Type B pancreatic cell (in vitro differentiated cells): ENCODE measurements around the gene DTX1. TPM values are rescaled to one million over a fixed set of nuclear protein-coding genes. Genes with fewer than 3 reads are reported as not detected.

Source experiments
- DNase-seq: peaks from one replicate; pipeline ENCODE4 v3.0.0; 2021; ENCODE audit warnings: mixed read lengths; ENCODE audit not compliant: unreplicated experiment; ENCODE audit errors: extremely low spot score
- H3K27ac Mint-ChIP-seq: 2 replicates; pipeline ENCODE4 v1.8.0; 2021; ENCODE audit warnings: mild to moderate bottlenecking, mixed read lengths
- H3K27me3 Mint-ChIP-seq: 2 replicates; pipeline ENCODE4 v1.8.0; 2021; ENCODE audit warnings: mixed read lengths
- H3K36me3 Mint-ChIP-seq: 2 replicates; pipeline ENCODE4 v1.8.0; 2021; ENCODE audit warnings: mixed read lengths
- H3K4me1 Mint-ChIP-seq: one replicate; pipeline ENCODE4 v1.8.0; 2021; ENCODE audit warnings: mixed read lengths; ENCODE audit not compliant: unreplicated experiment
- H3K4me3 Mint-ChIP-seq: 2 replicates; pipeline ENCODE4 v1.8.0; 2021; ENCODE audit warnings: mild to moderate bottlenecking, mixed read lengths
- H3K9me3 Mint-ChIP-seq: 2 replicates; pipeline ENCODE4 v1.8.0; 2021; ENCODE audit warnings: mixed read lengths
- total RNA-seq: library from RNA; stranded (reverse); gene quantifications from 2 replicates; pipeline ENCODE4 v1.2.1, GENCODE V29; 2021; ENCODE audit warnings: low replicate concordance
- TF ChIP-seq, protein P1 (sequence below): fragments of 200-600 bp; sonication (generic); conservative IDR thresholded peaks from 2 replicates; pipeline ENCODE4 v1.5.0; 2021; ENCODE audit warnings: antibody characterized with exemption, mild to moderate bottlenecking

The DTX1 gene
- total RNA-seq, 1 donor from 2014 or later, result 2.4 TPM

DNA sequence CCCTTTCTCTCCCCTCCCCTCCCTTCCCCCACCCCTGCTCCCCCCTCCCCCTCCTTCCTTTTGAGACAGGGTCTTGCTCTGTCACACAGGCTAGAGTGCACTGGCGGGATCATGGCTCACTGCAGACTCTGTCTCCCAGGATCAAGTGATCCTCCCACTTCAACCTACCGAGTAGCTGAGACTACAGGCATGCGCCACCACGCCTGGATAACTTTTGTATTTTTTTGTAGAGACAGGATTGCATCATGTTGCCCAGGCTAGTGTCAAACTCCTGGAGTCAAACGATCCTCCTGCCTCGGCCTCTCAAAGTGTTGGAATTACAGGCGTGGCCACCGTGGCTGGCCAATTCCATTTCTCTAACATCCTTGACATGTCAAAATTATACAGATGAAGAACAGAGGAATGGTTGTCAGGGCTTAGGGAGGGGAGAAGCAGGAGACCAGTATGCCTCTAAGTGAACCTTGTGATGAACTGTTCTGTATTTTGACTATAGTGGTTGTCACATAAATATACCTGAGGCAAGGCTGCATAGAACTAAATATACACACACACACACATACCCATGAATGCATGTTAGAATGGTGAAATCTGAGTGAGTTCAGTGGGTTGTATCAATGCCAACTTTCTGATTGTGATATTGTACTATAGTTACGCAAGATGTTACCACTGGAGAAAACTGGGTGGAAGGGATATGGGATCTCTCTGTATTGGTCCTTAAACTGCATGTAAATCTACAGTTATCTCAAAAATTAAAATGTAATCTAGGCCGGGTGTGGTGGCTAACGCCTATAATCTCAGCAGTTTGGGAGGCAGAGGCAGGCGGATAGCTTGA lies 89.4 kb downstream of the DTX1 start:
- no peaks in the 10 kb centered on the region for H3K27me3 Mint-ChIP-seq
- peaks cover 16% of the 10 kb centered on the region for H3K4me1 Mint-ChIP-seq
- no peaks in the 10 kb centered on the region for H3K36me3 Mint-ChIP-seq
- peak overlapping the region; percentile 64 for H3K27ac Mint-ChIP-seq
- no peak for DNase-seq
- TF ChIP-seq, protein P1, sequence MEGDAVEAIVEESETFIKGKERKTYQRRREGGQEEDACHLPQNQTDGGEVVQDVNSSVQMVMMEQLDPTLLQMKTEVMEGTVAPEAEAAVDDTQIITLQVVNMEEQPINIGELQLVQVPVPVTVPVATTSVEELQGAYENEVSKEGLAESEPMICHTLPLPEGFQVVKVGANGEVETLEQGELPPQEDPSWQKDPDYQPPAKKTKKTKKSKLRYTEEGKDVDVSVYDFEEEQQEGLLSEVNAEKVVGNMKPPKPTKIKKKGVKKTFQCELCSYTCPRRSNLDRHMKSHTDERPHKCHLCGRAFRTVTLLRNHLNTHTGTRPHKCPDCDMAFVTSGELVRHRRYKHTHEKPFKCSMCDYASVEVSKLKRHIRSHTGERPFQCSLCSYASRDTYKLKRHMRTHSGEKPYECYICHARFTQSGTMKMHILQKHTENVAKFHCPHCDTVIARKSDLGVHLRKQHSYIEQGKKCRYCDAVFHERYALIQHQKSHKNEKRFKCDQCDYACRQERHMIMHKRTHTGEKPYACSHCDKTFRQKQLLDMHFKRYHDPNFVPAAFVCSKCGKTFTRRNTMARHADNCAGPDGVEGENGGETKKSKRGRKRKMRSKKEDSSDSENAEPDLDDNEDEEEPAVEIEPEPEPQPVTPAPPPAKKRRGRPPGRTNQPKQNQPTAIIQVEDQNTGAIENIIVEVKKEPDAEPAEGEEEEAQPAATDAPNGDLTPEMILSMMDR, result no peak
- no peaks in the 10 kb centered on the region for H3K9me3 Mint-ChIP-seq
- no peak overlapping the region for H3K4me3 Mint-ChIP-seq

GRCh38 chr12:113146999-113147398 lies 90.5 kb downstream of the DTX1 start:
- Mint-ChIP-seq H3K4me1 (peaks cover 16% of the 10 kb centered on the region), H3K4me3 (no peak overlapping the region), H3K27me3 (peaks cover 3% of the 10 kb centered on the region), H3K27ac (no peak overlapping the region), H3K36me3 (no peaks in the 10 kb centered on the region), H3K9me3 (no peaks in the 10 kb centered on the region)
- TF ChIP-seq, protein P1, result no peak
- no peak for DNase-seq

Other genes with a start within 250 kb of the DTX1 start
- gene OAS1, start 149.8 kb upstream of the DTX1 start, total RNA-seq, result 19.1 and 34.4 TPM in 2 replicates
- gene OAS3, start 118.3 kb upstream of the DTX1 start, total RNA-seq, result 4.6 and 13.0 TPM in 2 replicates
- 1.8 and 4.2 TPM in 2 replicates for gene OAS2, start 78.2 kb upstream of the DTX1 start, total RNA-seq
- gene RASAL1, start 79.0 kb downstream of the DTX1 start, total RNA-seq, result 0.58 and 2.7 TPM in 2 replicates
- gene CFAP73, start 93.0 kb downstream of the DTX1 start, total RNA-seq, result 0.27 and 0.81 TPM in 2 replicates
- gene DDX54, start 128.7 kb downstream of the DTX1 start, total RNA-seq, result 53.9 and 66.1 TPM in 2 replicates
- 19.0 and 21.7 TPM in 2 replicates for gene RITA1, start 129.0 kb downstream of the DTX1 start, total RNA-seq
- 55.6 and 103 TPM in 2 replicates for gene TPCN1, start 164.7 kb downstream of the DTX1 start, total RNA-seq